H9 (cell line): Measurements from ENCODE around the gene OPN1SW. TPM values are rescaled to one million over a fixed set of nuclear protein-coding genes. Genes with fewer than 3 reads are reported as not detected.

ENCODE experiments used
- DNase-seq: peaks from one replicate; pipeline ENCODE4 v3.0.0-alpha.2; 2017
- H2AFZ ChIP-seq: one replicate; pipeline ENCODE4 v1.6.1; 2013; ENCODE audit warnings: mild to moderate bottlenecking, low read length, control low read depth, moderate library complexity
- H2AK5ac ChIP-seq: 2 replicates; pipeline ENCODE4 v1.6.1; 2013; ENCODE audit warnings: low read length, control low read depth, mixed read lengths; ENCODE audit not compliant: insufficient read length
- H2BK120ac ChIP-seq: one replicate; pipeline ENCODE4 v1.6.1; 2013; ENCODE audit warnings: low read depth, mild to moderate bottlenecking, low read length, control low read depth, inconsistent platforms; ENCODE audit not compliant: poor library complexity, severe bottlenecking
- H2BK12ac ChIP-seq: 2 replicates; pipeline ENCODE4 v1.6.1; 2013; ENCODE audit warnings: low read length, control low read depth, mixed read lengths, low read depth; ENCODE audit not compliant: insufficient read length
- H2BK15ac ChIP-seq: 2 replicates; pipeline ENCODE4 v1.6.1; 2013; ENCODE audit warnings: low read depth, low read length, control low read depth
- H2BK20ac ChIP-seq: one replicate; pipeline ENCODE4 v1.6.1; 2013; ENCODE audit warnings: low read depth, mild to moderate bottlenecking, low read length, control low read depth, inconsistent platforms; ENCODE audit not compliant: poor library complexity, severe bottlenecking
- H2BK5ac ChIP-seq: 2 replicates; pipeline ENCODE4 v1.6.1; 2013; ENCODE audit warnings: low read length, control low read depth, mixed read lengths; ENCODE audit not compliant: insufficient read length
- H3K14ac ChIP-seq: 2 replicates; pipeline ENCODE4 v1.6.1; 2013; ENCODE audit warnings: low read length, control low read depth; ENCODE audit not compliant: insufficient read depth
- H3K18ac ChIP-seq: 2 replicates; pipeline ENCODE4 v1.6.1; 2013; ENCODE audit warnings: low read depth, mild to moderate bottlenecking, mixed read lengths, low read length, control low read depth; ENCODE audit not compliant: insufficient read length
- H3K23ac ChIP-seq: 2 replicates; pipeline ENCODE4 v1.6.1; 2013; ENCODE audit warnings: low read length, control low read depth, mixed read lengths, low read depth; ENCODE audit not compliant: insufficient read length
- H3K23me2 ChIP-seq: 2 replicates; pipeline ENCODE4 v1.6.1; 2013; ENCODE audit warnings: low read depth, mild to moderate bottlenecking, mixed read lengths, low read length, control low read depth; ENCODE audit not compliant: insufficient read length, poor library complexity, severe bottlenecking
- H3K27ac ChIP-seq: 2 replicates; pipeline ENCODE4 v1.5.1; 2013; ENCODE audit warnings: low read length, control low read depth, mixed read lengths, low read depth; ENCODE audit not compliant: insufficient read length
- H3K27me3 ChIP-seq: 2 replicates; pipeline ENCODE4 v1.6.1; 2013; ENCODE audit warnings: low read length, control low read depth, inconsistent platforms; ENCODE audit not compliant: insufficient read depth
- H3K4ac ChIP-seq: 2 replicates; pipeline ENCODE4 v1.6.1; 2013; ENCODE audit warnings: low read depth, mild to moderate bottlenecking, control low read depth, inconsistent platforms, low read length, moderate library complexity
- H3K4me1 ChIP-seq: 2 replicates; pipeline ENCODE4 v1.6.1; 2013; ENCODE audit warnings: low read length, control low read depth, inconsistent platforms; ENCODE audit not compliant: insufficient read depth
- H3K4me2 ChIP-seq: 2 replicates; pipeline ENCODE4 v1.6.1; 2013; ENCODE audit warnings: low read length, control low read depth, mixed read lengths; ENCODE audit not compliant: insufficient read length, insufficient read depth
- H3K56ac ChIP-seq: 2 replicates; pipeline ENCODE4 v1.6.1; 2013; ENCODE audit warnings: low read depth, mild to moderate bottlenecking, mixed read lengths, low read length, control low read depth; ENCODE audit not compliant: insufficient read length
- H3K79me1 ChIP-seq: 2 replicates; pipeline ENCODE4 v1.6.1; 2013; ENCODE audit warnings: low read depth, mild to moderate bottlenecking, moderate library complexity, low read length, control low read depth, inconsistent platforms; ENCODE audit not compliant: insufficient read depth, poor library complexity, severe bottlenecking
- H3K79me2 ChIP-seq: 2 replicates; pipeline ENCODE4 v1.6.1; 2013; ENCODE audit warnings: low read length, control low read depth, inconsistent platforms; ENCODE audit not compliant: insufficient read depth
- H3K9ac ChIP-seq: 2 replicates; pipeline ENCODE4 v1.6.1; 2013; ENCODE audit warnings: low read length, control low read depth, mixed read lengths; ENCODE audit not compliant: insufficient read length; ENCODE audit errors: extremely low read depth
- H3K9me3 ChIP-seq: one replicate; pipeline ENCODE4 v1.6.1; 2013; ENCODE audit warnings: low read depth, low read length, inconsistent platforms; ENCODE audit not compliant: control insufficient read depth
- H3T11ph ChIP-seq: one replicate; pipeline ENCODE4 v1.6.1; 2013; ENCODE audit warnings: mild to moderate bottlenecking, low read length, control low read depth, inconsistent platforms
- H4K20me1 ChIP-seq: one replicate; pipeline ENCODE4 v1.6.1; 2013; ENCODE audit not compliant: control insufficient read depth, insufficient read length, insufficient read depth
- H4K5ac ChIP-seq: 2 replicates; pipeline ENCODE4 v1.6.1; 2013; ENCODE audit warnings: low read depth, mild to moderate bottlenecking, mixed read lengths, low read length, control low read depth; ENCODE audit not compliant: insufficient read length
- H4K8ac ChIP-seq: replicated peaks from 2 replicates; pipeline ENCODE4 v1.6.1; 2013; ENCODE audit warnings: low read length, control low read depth, mixed read lengths, low read depth; ENCODE audit not compliant: insufficient read length
- H4K91ac ChIP-seq: 2 replicates; pipeline ENCODE4 v1.6.1; 2013; ENCODE audit warnings: low read depth, mild to moderate bottlenecking, moderate library complexity, mixed read lengths, low read length, control low read depth; ENCODE audit not compliant: insufficient read length
- H3K27ac Mint-ChIP-seq, 3 experiments: 2 replicates in 2 of 3; 3 replicates in 1 of 3; pipeline ENCODE4 v1.8.0; 2020 to 2021; ENCODE audit warnings: mixed read lengths in 3 of 3, mild to moderate bottlenecking in 1 of 3, moderate library complexity in 1 of 3
- H3K27me3 Mint-ChIP-seq: 2 replicates; pipeline ENCODE4 v1.8.0; 2021; ENCODE audit warnings: low read depth, mild to moderate bottlenecking, moderate library complexity, mixed read lengths
- H3K36me3 Mint-ChIP-seq, 3 experiments: 2 replicates in 2 of 3; 3 replicates in 1 of 3; pipeline ENCODE4 v1.8.0; 2020 to 2021; ENCODE audit warnings: low read depth in 3 of 3, mixed read lengths in 3 of 3; ENCODE audit not compliant: insufficient read depth in 1 of 3
- H3K4me1 Mint-ChIP-seq, 2 experiments: 2 replicates each; pipeline ENCODE4 v1.8.0; 2020; ENCODE audit warnings: mixed read lengths in 2 of 2
- H3K4me3 Mint-ChIP-seq, 2 experiments: 2 replicates in 1 of 2; 3 replicates in 1 of 2; pipeline ENCODE4 v1.8.0; 2020 to 2021; ENCODE audit warnings: mild to moderate bottlenecking in 2 of 2, mixed read lengths in 2 of 2, moderate library complexity in 1 of 2
- H3K9me3 Mint-ChIP-seq, 2 experiments: 2 replicates in 1 of 2; 3 replicates in 1 of 2; pipeline ENCODE4 v1.8.0; 2020; ENCODE audit warnings: mild to moderate bottlenecking in 2 of 2, mixed read lengths in 2 of 2, moderate library complexity in 1 of 2
- CTCF ChIP-seq: fragments of 200-600 bp; sonication (generic); conservative IDR thresholded peaks from 3 replicates; pipeline ENCODE4 v1.8.0; 2021; ENCODE audit warnings: antibody characterized with exemption, mild to moderate bottlenecking
- WGBS: extraction: QIAGEN DNeasy Blood & Tissue Kit; methylation state at CpG from one replicate; pipeline ENCODE4 v1.1.7; 2013; ENCODE audit warnings: missing lambda C conversion rate, low lambda C conversion rate, mixed read lengths; ENCODE audit not compliant: insufficient read length; ENCODE audit errors: extremely low coverage; 5-methylcytosine and 5-hydroxymethylcytosine counted together
- total RNA-seq: library from RNA; stranded (reverse); gene quantifications from 2 replicates; pipeline ENCODE4 v1.2.1, GENCODE V29; 2021

The OPN1SW gene
- total RNA-seq, 1 experiment from 2014 or later: not detected

- Histone ChIP-seq H2BK5ac (no peak overlapping the region), H3T11ph (no peak overlapping the region), H3K23ac (no peak overlapping the region), H3K79me1 (no peaks in the 10 kb centered on the region), H4K20me1 (no peaks in the 10 kb centered on the region), H4K8ac (no peak overlapping the region), H2BK120ac (no peak overlapping the region), H4K91ac (no peak overlapping the region), H3K14ac (no peak overlapping the region; the same call in 1 of the 2 replicates), H3K4me2 (peak overlapping the region; percentile 80), H2BK12ac (no peak overlapping the region), H2BK15ac (no peak overlapping the region), H2AK5ac (no peak overlapping the region), H3K4ac (no peak overlapping the region), H2BK20ac (no peak overlapping the region), H3K18ac (no peak overlapping the region), H3K4me1 (no peaks in the 10 kb centered on the region), H3K23me2 (peaks cover 12% of the 10 kb centered on the region), H3K9ac (no peak overlapping the region), H4K5ac (no peak overlapping the region), H3K27me3 (no peaks in the 10 kb centered on the region), H3K79me2 (no peaks in the 10 kb centered on the region), H3K56ac (no peak overlapping the region), H3K27ac (no peak overlapping the region), H3K9me3 (no peaks in the 10 kb centered on the region), H2AFZ (no peak overlapping the region)
- H3K9me3 Mint-ChIP-seq: no peaks in the 10 kb centered on the region
- no CpG with 5 or more reads among the region's 45 CpGs for WGBS
- peaks cover 9 to 16% (median 15%) of the 10 kb centered on the region in 3 experiments for H3K36me3 Mint-ChIP-seq
- DNase-seq: peak; percentile 59
- H3K27me3 Mint-ChIP-seq: peaks cover 25% of the 10 kb centered on the region
- TF ChIP-seq CTCF: no peak
- H3K27ac Mint-ChIP-seq: peak overlapping the region in 1 of 3 experiments; percentile 80; a peak in 2 of 7 replicates
- peak overlapping the region; percentile 87 to 90 for H3K4me3 Mint-ChIP-seq
- peaks cover 31 to 34% of the 10 kb centered on the region in 2 experiments for H3K4me1 Mint-ChIP-seq
Observed at GRCh38 chr7:128790315-128791041, 14.9 kb upstream of the OPN1SW start.
